Measurements from ENCODE around the gene CD48. TPM values are rescaled to one million over a fixed set of nuclear protein-coding genes. Genes with fewer than 3 reads are reported as not detected.
A peak's percentile ranks its signal among the peaks of the same experiment; 100 is the strongest.

The CD48 gene
- total RNA-seq, 1 experiment from 2014 or later, result not detected

DNA sequence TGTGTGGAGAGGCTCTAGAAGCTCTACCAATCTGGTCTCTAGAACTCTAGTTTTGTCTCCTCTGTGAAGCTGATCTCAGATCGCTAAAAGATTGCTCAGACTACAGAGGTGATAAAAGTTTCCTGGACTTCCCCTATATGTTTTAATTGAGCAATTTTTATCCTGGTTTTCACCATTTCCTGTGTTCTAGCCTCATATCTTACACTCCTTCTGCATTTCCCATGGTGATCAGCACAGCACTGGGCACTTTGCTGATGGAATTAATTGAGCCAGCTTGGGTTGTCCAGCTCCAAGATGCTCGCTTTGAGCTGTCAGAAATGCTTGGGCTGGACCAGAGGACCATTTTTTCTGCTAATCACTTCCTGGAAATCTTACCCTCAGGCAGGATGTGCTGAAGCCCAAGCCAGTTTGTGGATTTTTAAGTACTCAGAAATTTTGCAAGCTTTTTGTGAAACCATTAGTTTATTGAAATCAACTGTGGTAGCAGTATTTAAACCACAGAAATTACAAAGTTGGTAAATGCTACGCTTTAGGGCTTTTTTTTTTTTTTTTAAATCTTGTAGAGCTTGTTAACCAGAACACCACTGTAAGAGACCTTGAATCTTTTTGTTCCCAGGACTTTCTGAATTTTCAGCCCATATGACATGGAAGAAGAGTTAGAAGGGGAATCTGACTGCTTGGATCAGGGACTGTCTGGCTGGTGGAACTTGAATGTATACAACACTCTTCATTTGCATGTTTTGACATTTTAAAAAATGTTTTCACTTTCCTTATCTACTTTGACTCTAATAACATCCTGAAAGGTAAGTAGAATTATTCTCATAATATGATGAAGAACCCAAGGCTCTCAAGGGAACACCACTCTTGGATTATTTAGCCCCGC is 28.4 kb downstream of the CD48 start:
- no TSS peak for BruUV-seq (replicated peaks)
- CTCF ChIA-PET, result no interaction called here
- Mint-ChIP-seq H3K4me3 (ENCODE audit: low read depth, unreplicated experiment) (no peak overlapping the region), H3K36me3 (ENCODE audit: insufficient read depth, unreplicated experiment) (no peaks in the 10 kb centered on the region), H3K4me1 (ENCODE audit: low read depth, unreplicated experiment) (no peaks in the 10 kb centered on the region), H3K9me3 (ENCODE audit: low read depth, unreplicated experiment) (peaks cover 4% of the 10 kb centered on the region), H3K27ac (ENCODE audit: unreplicated experiment) (no peak overlapping the region), H3K27me3 (ENCODE audit: unreplicated experiment) (peaks cover 88% of the 10 kb centered on the region)
- TF ChIP-seq, protein P1, sequence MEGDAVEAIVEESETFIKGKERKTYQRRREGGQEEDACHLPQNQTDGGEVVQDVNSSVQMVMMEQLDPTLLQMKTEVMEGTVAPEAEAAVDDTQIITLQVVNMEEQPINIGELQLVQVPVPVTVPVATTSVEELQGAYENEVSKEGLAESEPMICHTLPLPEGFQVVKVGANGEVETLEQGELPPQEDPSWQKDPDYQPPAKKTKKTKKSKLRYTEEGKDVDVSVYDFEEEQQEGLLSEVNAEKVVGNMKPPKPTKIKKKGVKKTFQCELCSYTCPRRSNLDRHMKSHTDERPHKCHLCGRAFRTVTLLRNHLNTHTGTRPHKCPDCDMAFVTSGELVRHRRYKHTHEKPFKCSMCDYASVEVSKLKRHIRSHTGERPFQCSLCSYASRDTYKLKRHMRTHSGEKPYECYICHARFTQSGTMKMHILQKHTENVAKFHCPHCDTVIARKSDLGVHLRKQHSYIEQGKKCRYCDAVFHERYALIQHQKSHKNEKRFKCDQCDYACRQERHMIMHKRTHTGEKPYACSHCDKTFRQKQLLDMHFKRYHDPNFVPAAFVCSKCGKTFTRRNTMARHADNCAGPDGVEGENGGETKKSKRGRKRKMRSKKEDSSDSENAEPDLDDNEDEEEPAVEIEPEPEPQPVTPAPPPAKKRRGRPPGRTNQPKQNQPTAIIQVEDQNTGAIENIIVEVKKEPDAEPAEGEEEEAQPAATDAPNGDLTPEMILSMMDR (IDR thresholded peaks at IDR 0.05; ENCODE audit: unreplicated experiment), result no peak
- DNase-seq, result no peak
- intact Hi-C loops (cut with micrococcal nuclease; ENCODE audit: unreplicated experiment), result no loop called here

DNA sequence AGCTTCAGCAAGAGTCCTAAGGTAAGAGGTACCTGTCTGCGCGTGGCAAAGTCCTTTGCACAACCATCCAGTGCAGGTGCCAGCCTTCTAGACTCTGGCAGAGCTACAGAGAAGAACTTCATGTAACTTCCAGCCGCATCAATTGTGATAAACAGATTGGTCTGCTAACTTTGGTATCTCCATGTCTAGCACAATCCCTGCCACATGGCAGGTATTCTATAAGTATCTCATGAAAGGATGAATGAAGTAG is 29.8 kb downstream of the CD48 start:
- Mint-ChIP-seq H3K27me3 (ENCODE audit: unreplicated experiment) (peaks cover 98% of the 10 kb centered on the region), H3K27ac (ENCODE audit: unreplicated experiment) (no peak overlapping the region), H3K36me3 (ENCODE audit: insufficient read depth, unreplicated experiment) (no peaks in the 10 kb centered on the region), H3K9me3 (ENCODE audit: low read depth, unreplicated experiment) (peaks cover 4% of the 10 kb centered on the region), H3K4me1 (ENCODE audit: low read depth, unreplicated experiment) (no peaks in the 10 kb centered on the region), H3K4me3 (ENCODE audit: low read depth, unreplicated experiment) (no peak overlapping the region)
- intact Hi-C loops (cut with micrococcal nuclease; ENCODE audit: unreplicated experiment), result no loop called here
- TF ChIP-seq, protein P1 (IDR thresholded peaks at IDR 0.05; ENCODE audit: unreplicated experiment), result no peak
- no TSS peak for BruUV-seq (replicated peaks)
- DNase-seq, result no peak
- CTCF ChIA-PET, result interaction anchor here (1.0 kb wide), 1 partner anchor 272 kb away, joined by 3 read pairs; the partner anchor contains the start of gene ITLN2

DNA sequence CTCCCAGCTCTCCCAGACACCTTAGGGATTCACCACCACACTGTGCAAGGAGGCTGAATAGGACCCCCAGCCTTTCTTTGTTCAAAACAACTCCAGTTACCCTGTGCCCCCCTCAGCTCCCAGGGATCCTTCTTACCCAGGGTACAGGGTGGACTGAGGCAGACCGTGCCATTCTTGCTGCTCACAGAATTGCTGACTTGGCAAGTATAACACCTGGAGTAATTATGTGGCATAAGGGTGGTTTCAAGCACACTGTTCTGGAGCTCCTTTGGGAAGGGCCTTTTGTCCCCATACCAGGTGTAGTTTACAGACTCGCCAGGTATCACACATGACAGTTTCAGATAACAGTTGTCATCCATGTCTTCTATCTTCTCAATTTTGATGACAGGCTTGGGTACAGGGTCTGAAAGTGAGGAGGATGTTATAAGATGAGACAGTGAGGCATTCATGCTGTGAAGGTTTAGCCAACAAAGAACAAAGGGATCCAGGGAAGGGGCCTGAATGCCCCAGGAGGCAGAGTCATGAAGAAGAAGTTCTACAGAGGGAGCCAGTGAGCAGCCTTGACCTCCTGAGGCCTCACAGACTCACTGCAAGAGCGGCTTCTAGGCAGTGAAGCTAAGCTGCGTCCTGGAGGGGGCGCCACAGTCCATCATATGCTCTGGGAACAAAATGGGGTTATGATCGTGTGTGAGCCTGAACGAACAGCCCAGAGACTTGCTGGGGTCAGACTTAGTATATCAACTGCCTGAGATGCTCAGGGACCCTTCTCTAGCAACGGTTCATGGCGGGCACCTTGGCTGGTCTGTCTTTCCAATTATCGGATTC is 30.3 kb downstream of the CD48 start:
- peak; percentile 54 for DNase-seq
- BruUV-seq (replicated peaks), result no TSS peak
- Mint-ChIP-seq H3K27me3 (ENCODE audit: unreplicated experiment) (peaks cover 95% of the 10 kb centered on the region), H3K27ac (ENCODE audit: unreplicated experiment) (no peak overlapping the region), H3K4me3 (ENCODE audit: low read depth, unreplicated experiment) (no peak overlapping the region), H3K4me1 (ENCODE audit: low read depth, unreplicated experiment) (no peaks in the 10 kb centered on the region), H3K36me3 (ENCODE audit: insufficient read depth, unreplicated experiment) (no peaks in the 10 kb centered on the region), H3K9me3 (ENCODE audit: low read depth, unreplicated experiment) (peaks cover under 1% of the 10 kb centered on the region)
- TF ChIP-seq, protein P1 (IDR thresholded peaks at IDR 0.05; ENCODE audit: unreplicated experiment), result peak; percentile 21
- CTCF ChIA-PET, result interaction anchor here (0.5 to 1.0 kb wide), 3 partner anchors 25 to 340 kb away, joined by 3 to 5 read pairs (median 3); partner anchors contain the start of genes F11R and ITLN2
- intact Hi-C loops (cut with micrococcal nuclease; ENCODE audit: unreplicated experiment), result no loop called here

DNA sequence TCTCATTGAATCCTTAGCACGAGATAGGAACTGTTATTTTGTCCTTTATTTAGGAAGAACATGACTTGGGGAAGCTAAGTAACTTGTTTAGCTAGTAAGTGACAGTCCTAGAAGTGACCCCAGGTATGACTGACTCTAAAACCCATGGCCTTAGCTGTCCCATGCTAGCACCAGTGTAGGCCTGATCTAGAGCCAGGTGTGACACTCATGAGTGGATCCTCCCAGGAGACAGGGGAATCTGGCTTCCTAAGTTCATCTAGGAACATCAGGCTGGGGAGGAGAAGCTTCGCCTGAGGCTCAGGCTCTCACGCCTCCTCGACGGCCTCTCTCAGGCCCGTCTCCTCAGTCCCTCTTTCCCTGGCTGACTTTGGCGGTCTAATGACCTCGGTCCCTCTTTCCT is 31.2 kb downstream of the CD48 start:
- TF ChIP-seq, protein P1 (IDR thresholded peaks at IDR 0.05; ENCODE audit: unreplicated experiment), result no peak

More for the DNA sequence above, 31.2 kb downstream of the CD48 start:
- Mint-ChIP-seq H3K36me3 (ENCODE audit: insufficient read depth, unreplicated experiment) (no peaks in the 10 kb centered on the region), H3K27ac (ENCODE audit: unreplicated experiment) (no peak overlapping the region), H3K27me3 (ENCODE audit: unreplicated experiment) (peaks cover 86% of the 10 kb centered on the region), H3K9me3 (ENCODE audit: low read depth, unreplicated experiment) (no peaks in the 10 kb centered on the region), H3K4me1 (ENCODE audit: low read depth, unreplicated experiment) (no peaks in the 10 kb centered on the region), H3K4me3 (ENCODE audit: low read depth, unreplicated experiment) (no peak overlapping the region)
- no TSS peak for BruUV-seq (replicated peaks)
- CTCF ChIA-PET, result interaction anchor here (0.5 to 1.0 kb wide), 2 partner anchors 24 to 341 kb away, joined by 3 to 5 read pairs; partner anchors contain the start of gene F11R
- DNase-seq, result no peak
- intact Hi-C loops (cut with micrococcal nuclease; ENCODE audit: unreplicated experiment), result no loop called here
